Liver (tissue), 9 donors: ENCODE data around the gene CHODL. TPM values are rescaled to one million over a fixed set of nuclear protein-coding genes. Genes with fewer than 3 reads are reported as not detected.

ENCODE experiments used
- DNase-seq: peaks from one replicate; pipeline ENCODE4 v3.0.0-alpha.2; 2017; ENCODE audit warnings: low spot score
- H3K27ac ChIP-seq, 2 donors: one replicate each; pipeline ENCODE4 v1.7.0; 2013; ENCODE audit warnings: inconsistent platforms in 2 of 2, low read length in 2 of 2, control low read depth in 1 of 2, low read depth in 1 of 2, mild to moderate bottlenecking in 1 of 2
- H3K27me3 ChIP-seq, 4 donors: one replicate each; pipeline versions ENCODE4 v1.6.1 to v1.7.0; 2013; ENCODE audit warnings: low read length in 3 of 4, inconsistent platforms in 1 of 4, mild to moderate bottlenecking in 1 of 4, moderate library complexity in 1 of 4; ENCODE audit not compliant: control insufficient read depth in 4 of 4, insufficient read depth in 4 of 4
- H3K36me3 ChIP-seq, 4 donors: one replicate each; pipeline versions ENCODE4 v1.6.1 to v1.7.0; 2013; ENCODE audit warnings: low read length in 3 of 4, mild to moderate bottlenecking in 3 of 4, low read depth in 1 of 4, moderate library complexity in 1 of 4; ENCODE audit not compliant: control insufficient read depth in 4 of 4, insufficient read depth in 3 of 4
- H3K4me1 ChIP-seq, 4 donors: one replicate each; pipeline versions ENCODE4 v1.6.1 to v1.7.0; 2013; ENCODE audit warnings: low read length in 3 of 4, mild to moderate bottlenecking in 3 of 4, moderate library complexity in 1 of 4; ENCODE audit not compliant: control insufficient read depth in 4 of 4, insufficient read depth in 4 of 4
- H3K4me3 ChIP-seq, 3 donors: one replicate each; pipeline versions ENCODE4 v1.6.1 to v1.7.0; 2013; ENCODE audit warnings: low read length in 3 of 3, control low read depth in 1 of 3, low read depth in 1 of 3, mild to moderate bottlenecking in 1 of 3
- H3K9ac ChIP-seq, 2 donors: one replicate each; pipeline ENCODE4 v1.7.0; 2013; ENCODE audit warnings: low read length in 2 of 2, mild to moderate bottlenecking in 2 of 2, moderate library complexity in 2 of 2, control low read depth in 1 of 2, low read depth in 1 of 2
- H3K9me3 ChIP-seq, 4 donors: one replicate each; pipeline versions ENCODE4 v1.6.1 to v1.7.0; 2013; ENCODE audit warnings: low read length in 3 of 4; ENCODE audit not compliant: control insufficient read depth in 4 of 4
- EGR1 ChIP-seq, 2 donors: IDR thresholded peaks; 2 replicates each; pipeline ENCODE4 v1.6.1; 2016 to 2018; ENCODE audit warnings: antibody characterized with exemption in 2 of 2, low read depth in 2 of 2
- FOXA1 ChIP-seq: IDR thresholded peaks from 2 replicates; pipeline ENCODE4 v1.6.1; 2016; ENCODE audit warnings: antibody characterized with exemption
- FOXA2 ChIP-seq: IDR thresholded peaks from 2 replicates; pipeline ENCODE4 v1.6.1; 2016; ENCODE audit warnings: antibody characterized with exemption
- GABPA ChIP-seq, 2 donors: IDR thresholded peaks in 1 of 2; conservative IDR thresholded peaks in 1 of 2; 2 replicates each; pipeline ENCODE4 v1.6.1; 2016; ENCODE audit warnings: antibody characterized with exemption in 2 of 2, mild to moderate bottlenecking in 1 of 2, moderate library complexity in 1 of 2
- HNF4A ChIP-seq, 2 donors: conservative IDR thresholded peaks; 2 replicates each; pipeline ENCODE4 v1.6.1; 2016; ENCODE audit warnings: antibody characterized with exemption in 2 of 2, mild to moderate bottlenecking in 2 of 2
- HNF4G ChIP-seq: IDR thresholded peaks from 2 replicates; pipeline ENCODE4 v1.6.1; 2016; ENCODE audit warnings: antibody characterized with exemption
- JUND ChIP-seq, 2 donors: IDR thresholded peaks; 2 replicates each; pipeline ENCODE4 v1.6.1; 2016; ENCODE audit warnings: antibody characterized with exemption in 2 of 2
- NR2F2 ChIP-seq: IDR thresholded peaks from 2 replicates; pipeline ENCODE4 v1.6.1; 2016; ENCODE audit warnings: antibody characterized with exemption
- RAD21 ChIP-seq, 2 donors: IDR thresholded peaks; 2 replicates each; pipeline ENCODE4 v1.6.1; 2016; ENCODE audit warnings: antibody characterized with exemption in 2 of 2, mild to moderate bottlenecking in 2 of 2
- RXRA ChIP-seq, 2 donors: IDR thresholded peaks; 2 replicates each; pipeline ENCODE4 v1.6.1; 2017 to 2018; ENCODE audit warnings: antibody characterized with exemption in 2 of 2, mild to moderate bottlenecking in 1 of 2
- SP1 ChIP-seq: IDR thresholded peaks from 2 replicates; pipeline ENCODE4 v1.6.1; 2018; ENCODE audit warnings: antibody characterized with exemption, mild to moderate bottlenecking
- TAF1 ChIP-seq: conservative IDR thresholded peaks from 2 replicates; pipeline ENCODE4 v1.6.1; 2016; ENCODE audit warnings: antibody characterized with exemption, mild to moderate bottlenecking
- YY1 ChIP-seq: IDR thresholded peaks from 2 replicates; pipeline ENCODE4 v1.6.1; 2016; ENCODE audit warnings: antibody characterized with exemption, mild to moderate bottlenecking
- WGBS: extraction: QIAGEN DNeasy Blood & Tissue Kit; methylation state at CpG from one replicate; pipeline ENCODE4 v1.1.7; 2013; 5-methylcytosine and 5-hydroxymethylcytosine counted together
- polyA plus RNA-seq, 2 donors: library from polyadenylated mRNA; stranded (reverse) in 1 of 2; unstranded in 1 of 2; fragments of 200-250 nt in 1 of 2; fragments of >200 nt in 1 of 2; fragmentation: Nextera tagmentation in 1 of 2; extraction: Ambion mirVana in 1 of 2; gene quantifications; one replicate each; pipeline versions ENCODE4 v1.2.1 to v1.2.3, GENCODE V29; 2013 to 2015
- total RNA-seq, 2 donors: library from RNA; depleted of rRNA; stranded (reverse); fragments of >200 nt; gene quantifications; one replicate each; pipeline ENCODE4 v1.2.3, GENCODE V29; 2014
- TF ChIP-seq, protein P1 (sequence below): IDR thresholded peaks from 2 replicates; pipeline ENCODE4 v1.6.1; 2016; ENCODE audit warnings: antibody characterized with exemption, mild to moderate bottlenecking
- TF ChIP-seq, protein P2 (sequence below): fragments of 150-350 bp; IDR thresholded peaks from 2 replicates; pipeline ENCODE4 v1.5.1; 2017; ENCODE audit warnings: improper control_type of control experiment, low read depth, low read length; ENCODE audit not compliant: missing input control
- TF ChIP-seq, protein P3 (sequence below): IDR thresholded peaks from 2 replicates; pipeline ENCODE4 v1.6.1; 2016; ENCODE audit warnings: antibody characterized with exemption
- TF ChIP-seq, protein P4 (sequence below): IDR thresholded peaks from 2 replicates; pipeline ENCODE4 v1.6.1; 2016; ENCODE audit warnings: antibody characterized with exemption
- TF ChIP-seq, protein P5 (sequence below): IDR thresholded peaks from 2 replicates; pipeline ENCODE4 v1.6.1; 2016; ENCODE audit warnings: antibody characterized with exemption
- donor health status: healthy.
- donor health status: healthy.
- donor health status: healthy.
- donor health status: healthy.
- donor health status: healthy.

Gene CHODL
- total and polyA plus RNA-seq, 4 donors, result 0.22 TPM; not detected in 3

DNA sequence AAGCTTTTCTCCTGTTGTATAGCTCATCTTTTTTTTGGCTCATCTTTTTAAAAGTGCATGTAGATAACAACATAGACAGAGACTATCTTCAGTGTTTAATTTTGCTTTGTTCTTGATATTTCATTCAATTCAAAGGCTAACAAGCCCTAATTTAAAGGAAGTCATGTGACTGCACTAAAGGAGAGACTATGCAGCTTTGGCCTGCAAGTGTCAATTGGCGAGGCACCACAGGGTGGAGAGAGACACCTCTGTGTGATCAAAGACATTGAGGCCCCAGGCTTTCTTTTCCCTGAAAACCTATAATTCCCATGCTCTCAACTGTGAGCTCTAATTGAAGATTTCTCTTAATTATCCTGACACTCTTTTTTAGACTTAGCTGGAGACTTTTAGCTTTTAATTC, 53.6 kb downstream of the CHODL start:
- no peak overlapping the region for H3K4me3 ChIP-seq
- no peak for DNase-seq
- no peaks in the 10 kb centered on the region for H3K9me3 ChIP-seq
- 43% methylated on average over 1 of the region's 1 CpG for WGBS
- no peak for TF ChIP-seq EGR1 (IDR thresholded peaks at IDR 0.05; ENCODE audit: low read depth in 2 of 2)
- no peak for TF ChIP-seq GABPA (IDR thresholded peaks at IDR 0.05 in 1 of 2, conservative IDR thresholded peaks at IDR 0.05 in 1 of 2)
- no peak for TF ChIP-seq RAD21 (IDR thresholded peaks at IDR 0.05)
- TF ChIP-seq, protein P1, sequence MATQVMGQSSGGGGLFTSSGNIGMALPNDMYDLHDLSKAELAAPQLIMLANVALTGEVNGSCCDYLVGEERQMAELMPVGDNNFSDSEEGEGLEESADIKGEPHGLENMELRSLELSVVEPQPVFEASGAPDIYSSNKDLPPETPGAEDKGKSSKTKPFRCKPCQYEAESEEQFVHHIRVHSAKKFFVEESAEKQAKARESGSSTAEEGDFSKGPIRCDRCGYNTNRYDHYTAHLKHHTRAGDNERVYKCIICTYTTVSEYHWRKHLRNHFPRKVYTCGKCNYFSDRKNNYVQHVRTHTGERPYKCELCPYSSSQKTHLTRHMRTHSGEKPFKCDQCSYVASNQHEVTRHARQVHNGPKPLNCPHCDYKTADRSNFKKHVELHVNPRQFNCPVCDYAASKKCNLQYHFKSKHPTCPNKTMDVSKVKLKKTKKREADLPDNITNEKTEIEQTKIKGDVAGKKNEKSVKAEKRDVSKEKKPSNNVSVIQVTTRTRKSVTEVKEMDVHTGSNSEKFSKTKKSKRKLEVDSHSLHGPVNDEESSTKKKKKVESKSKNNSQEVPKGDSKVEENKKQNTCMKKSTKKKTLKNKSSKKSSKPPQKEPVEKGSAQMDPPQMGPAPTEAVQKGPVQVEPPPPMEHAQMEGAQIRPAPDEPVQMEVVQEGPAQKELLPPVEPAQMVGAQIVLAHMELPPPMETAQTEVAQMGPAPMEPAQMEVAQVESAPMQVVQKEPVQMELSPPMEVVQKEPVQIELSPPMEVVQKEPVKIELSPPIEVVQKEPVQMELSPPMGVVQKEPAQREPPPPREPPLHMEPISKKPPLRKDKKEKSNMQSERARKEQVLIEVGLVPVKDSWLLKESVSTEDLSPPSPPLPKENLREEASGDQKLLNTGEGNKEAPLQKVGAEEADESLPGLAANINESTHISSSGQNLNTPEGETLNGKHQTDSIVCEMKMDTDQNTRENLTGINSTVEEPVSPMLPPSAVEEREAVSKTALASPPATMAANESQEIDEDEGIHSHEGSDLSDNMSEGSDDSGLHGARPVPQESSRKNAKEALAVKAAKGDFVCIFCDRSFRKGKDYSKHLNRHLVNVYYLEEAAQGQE, result no peak
- no peak for TF ChIP-seq TAF1
- TF ChIP-seq NR2F2, result no peak
- TF ChIP-seq, protein P2, sequence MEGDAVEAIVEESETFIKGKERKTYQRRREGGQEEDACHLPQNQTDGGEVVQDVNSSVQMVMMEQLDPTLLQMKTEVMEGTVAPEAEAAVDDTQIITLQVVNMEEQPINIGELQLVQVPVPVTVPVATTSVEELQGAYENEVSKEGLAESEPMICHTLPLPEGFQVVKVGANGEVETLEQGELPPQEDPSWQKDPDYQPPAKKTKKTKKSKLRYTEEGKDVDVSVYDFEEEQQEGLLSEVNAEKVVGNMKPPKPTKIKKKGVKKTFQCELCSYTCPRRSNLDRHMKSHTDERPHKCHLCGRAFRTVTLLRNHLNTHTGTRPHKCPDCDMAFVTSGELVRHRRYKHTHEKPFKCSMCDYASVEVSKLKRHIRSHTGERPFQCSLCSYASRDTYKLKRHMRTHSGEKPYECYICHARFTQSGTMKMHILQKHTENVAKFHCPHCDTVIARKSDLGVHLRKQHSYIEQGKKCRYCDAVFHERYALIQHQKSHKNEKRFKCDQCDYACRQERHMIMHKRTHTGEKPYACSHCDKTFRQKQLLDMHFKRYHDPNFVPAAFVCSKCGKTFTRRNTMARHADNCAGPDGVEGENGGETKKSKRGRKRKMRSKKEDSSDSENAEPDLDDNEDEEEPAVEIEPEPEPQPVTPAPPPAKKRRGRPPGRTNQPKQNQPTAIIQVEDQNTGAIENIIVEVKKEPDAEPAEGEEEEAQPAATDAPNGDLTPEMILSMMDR, result no peak
- TF ChIP-seq JUND (IDR thresholded peaks at IDR 0.05), result no peak
- TF ChIP-seq HNF4G, result no peak
- no peak for TF ChIP-seq YY1
- TF ChIP-seq HNF4A (conservative IDR thresholded peaks at IDR 0.05), result no peak
- TF ChIP-seq, protein P3, sequence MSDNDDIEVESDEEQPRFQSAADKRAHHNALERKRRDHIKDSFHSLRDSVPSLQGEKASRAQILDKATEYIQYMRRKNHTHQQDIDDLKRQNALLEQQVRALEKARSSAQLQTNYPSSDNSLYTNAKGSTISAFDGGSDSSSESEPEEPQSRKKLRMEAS, result no peak
- TF ChIP-seq, protein P4, sequence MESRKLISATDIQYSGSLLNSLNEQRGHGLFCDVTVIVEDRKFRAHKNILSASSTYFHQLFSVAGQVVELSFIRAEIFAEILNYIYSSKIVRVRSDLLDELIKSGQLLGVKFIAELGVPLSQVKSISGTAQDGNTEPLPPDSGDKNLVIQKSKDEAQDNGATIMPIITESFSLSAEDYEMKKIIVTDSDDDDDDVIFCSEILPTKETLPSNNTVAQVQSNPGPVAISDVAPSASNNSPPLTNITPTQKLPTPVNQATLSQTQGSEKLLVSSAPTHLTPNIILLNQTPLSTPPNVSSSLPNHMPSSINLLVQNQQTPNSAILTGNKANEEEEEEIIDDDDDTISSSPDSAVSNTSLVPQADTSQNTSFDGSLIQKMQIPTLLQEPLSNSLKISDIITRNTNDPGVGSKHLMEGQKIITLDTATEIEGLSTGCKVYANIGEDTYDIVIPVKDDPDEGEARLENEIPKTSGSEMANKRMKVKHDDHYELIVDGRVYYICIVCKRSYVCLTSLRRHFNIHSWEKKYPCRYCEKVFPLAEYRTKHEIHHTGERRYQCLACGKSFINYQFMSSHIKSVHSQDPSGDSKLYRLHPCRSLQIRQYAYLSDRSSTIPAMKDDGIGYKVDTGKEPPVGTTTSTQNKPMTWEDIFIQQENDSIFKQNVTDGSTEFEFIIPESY, result no peak
- no peak for TF ChIP-seq RXRA (IDR thresholded peaks at IDR 0.05)
- no peak for TF ChIP-seq FOXA2
- no peak for TF ChIP-seq SP1
- TF ChIP-seq, protein P5, sequence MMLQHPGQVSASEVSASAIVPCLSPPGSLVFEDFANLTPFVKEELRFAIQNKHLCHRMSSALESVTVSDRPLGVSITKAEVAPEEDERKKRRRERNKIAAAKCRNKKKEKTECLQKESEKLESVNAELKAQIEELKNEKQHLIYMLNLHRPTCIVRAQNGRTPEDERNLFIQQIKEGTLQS, result no peak
- TF ChIP-seq FOXA1, result no peak
- peaks cover 0 to 2% (median 0%) of the 10 kb centered on the region in 4 donors for H3K27me3 ChIP-seq
- H3K9ac ChIP-seq, result no peak overlapping the region
- H3K36me3 ChIP-seq, result no peaks in the 10 kb centered on the region
- H3K27ac ChIP-seq, result no peak overlapping the region
- H3K4me1 ChIP-seq, result no peaks in the 10 kb centered on the region

Other genes with a start within 250 kb of the CHODL start
- not detected for gene TMPRSS15, start 159.0 kb downstream of the CHODL start, total RNA-seq
- gene TMPRSS15, start 159.0 kb downstream of the CHODL start, polyA plus RNA-seq, result not detected